ENCODE measurements around the gene BCAS3.

The BCAS3 gene

DNA sequence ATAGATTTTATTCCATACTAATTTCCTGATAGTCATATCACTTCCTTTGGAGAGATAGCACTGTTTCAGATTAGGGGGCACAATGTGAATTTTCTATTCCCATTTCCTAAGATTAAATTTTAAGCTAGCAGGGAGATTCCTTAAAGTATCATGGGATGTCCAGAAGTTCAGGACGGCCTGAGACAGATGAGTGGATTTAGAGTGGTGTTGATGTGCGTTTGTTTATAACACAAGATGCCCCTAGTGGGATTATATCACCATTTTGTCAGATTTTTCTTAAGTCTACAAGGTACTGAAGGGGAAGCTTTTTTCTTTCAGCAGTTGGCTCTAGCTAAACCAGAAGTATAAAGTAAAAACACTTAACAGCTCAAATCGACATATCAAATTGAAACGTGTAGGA is 538.4 kb downstream of the BCAS3 start:
- no peak for DNase-seq
- Histone ChIP-seq H3K18ac (ENCODE audit: low read length) (no peak overlapping the region), H2AK5ac (ENCODE audit: low read length) (no peak overlapping the region), H3K23ac (ENCODE audit: low read length) (no peak overlapping the region), H3K27ac (ENCODE audit: low read depth, low read length) (no peak overlapping the region), H4K5ac (ENCODE audit: low read length) (no peak overlapping the region), H2BK15ac (replicated peaks; ENCODE audit: low read depth) (no peak overlapping the region), H3K27me3 (ENCODE audit: insufficient read depth, low read length, poor library complexity) (no peaks in the 10 kb centered on the region), H3K36me3 (ENCODE audit: control insufficient read depth, insufficient read depth, low read length) (no peaks in the 10 kb centered on the region), H2BK5ac (ENCODE audit: low read length) (no peak overlapping the region), H3K4ac (ENCODE audit: low read depth, low read length) (no peak overlapping the region), H3K79me1 (ENCODE audit: low read length) (no peaks in the 10 kb centered on the region), H3K4me1 (ENCODE audit: control insufficient read depth, low read depth, low read length) (no peaks in the 10 kb centered on the region), H2BK120ac (ENCODE audit: low read depth, low read length) (no peak overlapping the region), H3K56ac (ENCODE audit: low read length) (no peak overlapping the region), H3K4me2 (ENCODE audit: low read length) (no peak overlapping the region), H3K9ac (ENCODE audit: low read length) (no peak overlapping the region), H3K4me3 (ENCODE audit: low read length) (no peak overlapping the region), H4K8ac (ENCODE audit: low read depth, low read length) (no peak overlapping the region), H3K79me2 (ENCODE audit: control insufficient read depth, insufficient read depth, low read length) (no peaks in the 10 kb centered on the region)
- WGBS (ENCODE audit: extremely low coverage, insufficient coverage, low lambda C conversion rate) = no CpG with 5 or more reads among the region's 4 CpGs

DNA sequence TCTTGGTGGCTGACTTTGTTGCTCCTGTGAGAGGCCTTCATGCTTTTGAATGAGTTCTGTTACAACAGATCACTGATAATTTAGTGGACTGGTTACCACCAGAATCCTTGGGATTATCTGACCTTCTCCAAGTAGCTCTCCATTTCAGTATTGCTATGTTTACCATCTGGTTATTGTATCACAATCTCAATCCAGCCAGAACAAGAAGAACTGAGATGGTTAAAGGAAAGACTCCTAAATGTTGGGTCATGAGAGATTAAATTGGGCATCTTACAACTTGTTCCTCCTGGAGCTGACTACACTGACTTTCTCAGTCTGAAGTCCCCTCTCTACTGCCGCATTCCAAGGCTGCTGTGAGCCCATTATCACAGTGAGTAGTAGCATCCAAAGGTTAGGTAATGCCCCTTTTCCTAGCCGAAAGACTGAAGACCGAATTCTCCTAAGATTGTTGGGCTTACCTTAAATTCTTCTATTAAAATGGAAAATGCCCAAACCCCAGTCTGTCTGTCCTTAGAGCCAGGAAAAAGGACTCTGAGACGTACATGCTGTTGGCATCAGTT is 540.3 kb downstream of the BCAS3 start:
- H3K9ac ChIP-seq (ENCODE audit: low read length) = no peak overlapping the region
- H2BK15ac ChIP-seq (replicated peaks; ENCODE audit: low read depth) = no peak overlapping the region
- H2BK5ac ChIP-seq (ENCODE audit: low read length) = no peak overlapping the region
- no peak overlapping the region for H4K8ac ChIP-seq (ENCODE audit: low read depth, low read length)
- no peak overlapping the region for H2AK5ac ChIP-seq (ENCODE audit: low read length)
- no peak overlapping the region for H4K5ac ChIP-seq (ENCODE audit: low read length)
- no peak overlapping the region for H3K4ac ChIP-seq (ENCODE audit: low read depth, low read length)
- no peak overlapping the region for H3K27ac ChIP-seq (ENCODE audit: low read depth, low read length)
- DNase-seq = peak; percentile 23
- H3K4me3 ChIP-seq (ENCODE audit: low read length) = no peak overlapping the region
- no CpG with 5 or more reads among the region's 4 CpGs for WGBS (ENCODE audit: extremely low coverage, insufficient coverage, low lambda C conversion rate)
- no peaks in the 10 kb centered on the region for H3K36me3 ChIP-seq (ENCODE audit: control insufficient read depth, insufficient read depth, low read length)
- no peak overlapping the region for H3K4me2 ChIP-seq (ENCODE audit: low read length)
- no peak overlapping the region for H3K18ac ChIP-seq (ENCODE audit: low read length)
- no peak overlapping the region for H3K56ac ChIP-seq (ENCODE audit: low read length)
- H3K4me1 ChIP-seq (ENCODE audit: control insufficient read depth, low read depth, low read length) = no peaks in the 10 kb centered on the region
- H3K79me2 ChIP-seq (ENCODE audit: control insufficient read depth, insufficient read depth, low read length) = no peaks in the 10 kb centered on the region
- H3K23ac ChIP-seq (ENCODE audit: low read length) = no peak overlapping the region
- H2BK120ac ChIP-seq (ENCODE audit: low read depth, low read length) = no peak overlapping the region
- no peaks in the 10 kb centered on the region for H3K27me3 ChIP-seq (ENCODE audit: insufficient read depth, low read length, poor library complexity)
- no peaks in the 10 kb centered on the region for H3K79me1 ChIP-seq (ENCODE audit: low read length)

DNA sequence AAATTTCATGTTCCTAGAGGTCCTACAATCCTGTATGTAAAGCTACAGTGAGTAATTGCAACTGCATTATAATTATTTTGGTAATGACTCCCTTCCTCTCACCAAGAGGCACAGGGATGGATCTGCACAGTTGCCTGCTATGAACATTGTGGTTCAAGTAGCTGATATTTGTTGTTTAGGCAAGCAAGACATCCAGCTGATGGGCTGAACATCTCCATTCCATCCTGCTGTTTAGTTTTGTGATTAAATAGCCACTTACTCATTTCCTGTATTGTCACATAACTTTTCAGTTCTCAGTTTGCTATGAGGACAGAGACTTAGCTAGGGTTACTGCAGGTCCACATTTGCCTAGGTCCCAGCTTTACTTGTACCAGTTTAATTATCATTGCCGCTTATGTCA is 540.8 kb downstream of the BCAS3 start:
- Histone ChIP-seq H3K56ac (ENCODE audit: low read length) (no peak overlapping the region), H3K18ac (ENCODE audit: low read length) (no peak overlapping the region), H3K4me3 (ENCODE audit: low read length) (no peak overlapping the region), H4K5ac (ENCODE audit: low read length) (no peak overlapping the region), H3K4me1 (ENCODE audit: control insufficient read depth, low read depth, low read length) (no peaks in the 10 kb centered on the region), H3K4me2 (ENCODE audit: low read length) (no peak overlapping the region), H2BK5ac (ENCODE audit: low read length) (no peak overlapping the region), H3K27ac (ENCODE audit: low read depth, low read length) (no peak overlapping the region), H3K36me3 (ENCODE audit: control insufficient read depth, insufficient read depth, low read length) (no peaks in the 10 kb centered on the region), H2BK120ac (ENCODE audit: low read depth, low read length) (no peak overlapping the region), H2BK15ac (replicated peaks; ENCODE audit: low read depth) (no peak overlapping the region), H3K79me2 (ENCODE audit: control insufficient read depth, insufficient read depth, low read length) (no peaks in the 10 kb centered on the region), H3K27me3 (ENCODE audit: insufficient read depth, low read length, poor library complexity) (no peaks in the 10 kb centered on the region), H4K8ac (ENCODE audit: low read depth, low read length) (no peak overlapping the region), H2AK5ac (ENCODE audit: low read length) (no peak overlapping the region), H3K79me1 (ENCODE audit: low read length) (no peaks in the 10 kb centered on the region), H3K23ac (ENCODE audit: low read length) (no peak overlapping the region), H3K4ac (ENCODE audit: low read depth, low read length) (no peak overlapping the region), H3K9ac (ENCODE audit: low read length) (no peak overlapping the region)
- no peak for DNase-seq
- WGBS (ENCODE audit: extremely low coverage, insufficient coverage, low lambda C conversion rate) = no CpG with 5 or more reads among the region's 1 CpG

DNA sequence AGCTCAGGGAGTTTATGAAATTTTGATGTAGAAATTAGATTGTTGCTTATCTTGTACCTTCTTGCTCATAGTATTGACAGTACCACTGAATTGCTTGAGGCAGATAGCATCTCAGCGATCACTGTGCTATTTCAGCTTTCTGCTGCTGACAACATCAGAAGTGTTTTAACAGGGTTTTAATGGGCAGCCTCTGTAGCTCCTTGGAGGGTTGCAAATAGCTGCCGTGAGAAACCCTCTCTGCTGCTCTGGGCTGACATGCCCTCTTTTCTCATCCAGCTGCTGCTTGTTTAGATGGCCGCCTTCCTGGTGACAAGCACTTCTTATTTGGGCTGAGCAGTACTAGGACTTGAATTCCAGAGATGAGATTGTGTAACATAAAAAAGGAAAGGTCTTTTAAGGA is 541.8 kb downstream of the BCAS3 start:
- Histone ChIP-seq H4K8ac (ENCODE audit: low read depth, low read length) (no peak overlapping the region), H2AK5ac (ENCODE audit: low read length) (no peak overlapping the region), H3K4ac (ENCODE audit: low read depth, low read length) (no peak overlapping the region), H3K27me3 (ENCODE audit: insufficient read depth, low read length, poor library complexity) (no peaks in the 10 kb centered on the region), H3K9ac (ENCODE audit: low read length) (no peak overlapping the region), H2BK120ac (ENCODE audit: low read depth, low read length) (no peak overlapping the region), H3K27ac (ENCODE audit: low read depth, low read length) (no peak overlapping the region), H3K79me1 (ENCODE audit: low read length) (no peaks in the 10 kb centered on the region), H2BK5ac (ENCODE audit: low read length) (no peak overlapping the region), H3K4me2 (ENCODE audit: low read length) (no peak overlapping the region), H3K56ac (ENCODE audit: low read length) (no peak overlapping the region), H3K18ac (ENCODE audit: low read length) (no peak overlapping the region), H4K5ac (ENCODE audit: low read length) (no peak overlapping the region), H3K79me2 (ENCODE audit: control insufficient read depth, insufficient read depth, low read length) (no peaks in the 10 kb centered on the region), H3K4me1 (ENCODE audit: control insufficient read depth, low read depth, low read length) (no peaks in the 10 kb centered on the region), H3K23ac (ENCODE audit: low read length) (no peak overlapping the region), H3K36me3 (ENCODE audit: control insufficient read depth, insufficient read depth, low read length) (no peaks in the 10 kb centered on the region), H3K4me3 (ENCODE audit: low read length) (no peak overlapping the region), H2BK15ac (replicated peaks; ENCODE audit: low read depth) (no peak overlapping the region)
- no CpG with 5 or more reads among the region's 3 CpGs for WGBS (ENCODE audit: extremely low coverage, insufficient coverage, low lambda C conversion rate)
- no peak for DNase-seq

DNA sequence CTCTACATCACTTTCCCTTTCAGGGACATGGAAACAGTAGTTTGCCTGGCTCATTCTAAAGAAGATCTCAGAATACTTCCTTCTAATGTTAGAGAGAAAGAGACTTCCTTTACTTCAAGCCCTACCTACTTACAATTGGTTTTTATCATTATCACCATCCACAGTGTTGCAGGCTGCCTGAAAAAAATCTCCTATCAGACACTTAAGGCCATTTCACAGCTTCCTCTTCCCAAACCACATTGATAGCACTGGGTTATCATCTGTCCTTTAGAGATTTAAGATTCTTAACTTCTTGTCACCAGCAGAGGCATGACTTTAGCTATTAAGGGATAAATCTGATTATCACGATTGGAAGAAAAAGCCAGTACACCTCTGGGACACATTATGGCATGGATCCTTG is 543.5 kb downstream of the BCAS3 start:
- Histone ChIP-seq H3K4me3 (ENCODE audit: low read length) (no peak overlapping the region), H3K9ac (ENCODE audit: low read length) (no peak overlapping the region), H4K5ac (ENCODE audit: low read length) (no peak overlapping the region), H3K4me2 (ENCODE audit: low read length) (no peak overlapping the region), H3K18ac (ENCODE audit: low read length) (no peak overlapping the region), H2BK15ac (replicated peaks; ENCODE audit: low read depth) (no peak overlapping the region), H3K56ac (ENCODE audit: low read length) (no peak overlapping the region), H2BK5ac (ENCODE audit: low read length) (no peak overlapping the region), H2BK120ac (ENCODE audit: low read depth, low read length) (no peak overlapping the region), H4K8ac (ENCODE audit: low read depth, low read length) (no peak overlapping the region), H3K79me1 (ENCODE audit: low read length) (no peaks in the 10 kb centered on the region), H3K27me3 (ENCODE audit: insufficient read depth, low read length, poor library complexity) (no peaks in the 10 kb centered on the region), H3K36me3 (ENCODE audit: control insufficient read depth, insufficient read depth, low read length) (no peaks in the 10 kb centered on the region), H3K27ac (ENCODE audit: low read depth, low read length) (peak overlapping the region; percentile 37), H3K4ac (ENCODE audit: low read depth, low read length) (no peak overlapping the region), H3K79me2 (ENCODE audit: control insufficient read depth, insufficient read depth, low read length) (no peaks in the 10 kb centered on the region), H3K4me1 (ENCODE audit: control insufficient read depth, low read depth, low read length) (no peaks in the 10 kb centered on the region), H3K23ac (ENCODE audit: low read length) (no peak overlapping the region), H2AK5ac (ENCODE audit: low read length) (no peak overlapping the region)
- DNase-seq = peak; percentile 90
- WGBS (ENCODE audit: extremely low coverage, insufficient coverage, low lambda C conversion rate) = no CpG with 5 or more reads among the region's 1 CpG

Data from mesendoderm (in vitro differentiated cells).